ENCODE data around the gene IMPA2. TPM values are rescaled to one million over a fixed set of nuclear protein-coding genes. Genes with fewer than 3 reads are reported as not detected.

IMPA2 gene
- total RNA-seq, 2 donors from 2014 or later: 8.4 to 26.6 TPM

GRCh38 chr18:12009581-12010140 lies 28.4 kb downstream of the IMPA2 start:
- no peak for TF ChIP-seq CTCF (IDR thresholded peaks at IDR 0.05)
- Histone ChIP-seq H3K4me1 (ENCODE audit: control insufficient read depth in 1 of 2, low read depth in 2 of 2) (no peaks in the 10 kb centered on the region), H3K27ac (no peak overlapping the region), H3K27me3 (replicated peaks; ENCODE audit: insufficient read depth) (no peaks in the 10 kb centered on the region), H3K36me3 (peaks cover 6% of the 10 kb centered on the region), H3K4me3 (no peak overlapping the region), H3K9me3 (no peaks in the 10 kb centered on the region)
- ATAC-seq (ENCODE audit: insufficient number of reproducible peaks, low FRiP score, low read depth) (no peak), DNase-seq (ENCODE audit: low spot score) (no peak)

- H3K4me1 ChIP-seq (ENCODE audit: control insufficient read depth in 1 of 2, low read depth in 2 of 2): no peaks in the 10 kb centered on the region
- no peaks in the 10 kb centered on the region for H3K9me3 ChIP-seq
- H3K4me3 ChIP-seq: no peak overlapping the region
- peaks cover 6% of the 10 kb centered on the region for H3K36me3 ChIP-seq
- H3K27ac ChIP-seq: no peak overlapping the region
- TF ChIP-seq CTCF (IDR thresholded peaks at IDR 0.05): no peak
- DNase-seq (ENCODE audit: low spot score): no peak
- H3K27me3 ChIP-seq (replicated peaks; ENCODE audit: insufficient read depth): no peaks in the 10 kb centered on the region
- ATAC-seq (ENCODE audit: insufficient number of reproducible peaks, low FRiP score, low read depth): no peak
These were observed 29.0 kb downstream of the IMPA2 start for GRCh38 chr18:12010187-12010802.

GRCh38 chr18:12011199-12011956 lies 30.1 kb downstream of the IMPA2 start:
- ATAC-seq (ENCODE audit: insufficient number of reproducible peaks, low FRiP score, low read depth) (no peak), DNase-seq (ENCODE audit: low spot score) (no peak)
- no peak overlapping the region for H3K27ac ChIP-seq
- no peak for TF ChIP-seq CTCF (IDR thresholded peaks at IDR 0.05)
- no peaks in the 10 kb centered on the region for H3K9me3 ChIP-seq
- H3K27me3 ChIP-seq (replicated peaks; ENCODE audit: insufficient read depth): no peaks in the 10 kb centered on the region
- no peak overlapping the region for H3K4me3 ChIP-seq
- no peaks in the 10 kb centered on the region for H3K4me1 ChIP-seq (ENCODE audit: control insufficient read depth in 1 of 2, low read depth in 2 of 2)
- peaks cover 6% of the 10 kb centered on the region for H3K36me3 ChIP-seq

GRCh38 chr18:12011957-12012549 lies 30.7 kb downstream of the IMPA2 start:
- H3K9me3 ChIP-seq: no peaks in the 10 kb centered on the region
- no peak overlapping the region for H3K4me3 ChIP-seq
- H3K4me1 ChIP-seq (ENCODE audit: control insufficient read depth in 1 of 2, low read depth in 2 of 2): no peaks in the 10 kb centered on the region
- H3K27me3 ChIP-seq (replicated peaks; ENCODE audit: insufficient read depth): no peaks in the 10 kb centered on the region
- DNase-seq (ENCODE audit: low spot score): no peak
- no peak overlapping the region for H3K27ac ChIP-seq
- no peak for TF ChIP-seq CTCF (IDR thresholded peaks at IDR 0.05)
- ATAC-seq (ENCODE audit: insufficient number of reproducible peaks, low FRiP score, low read depth): no peak
- H3K36me3 ChIP-seq: peaks cover 6% of the 10 kb centered on the region

- H3K4me1 ChIP-seq (ENCODE audit: control insufficient read depth in 1 of 2, low read depth in 2 of 2): no peaks in the 10 kb centered on the region
- H3K4me3 ChIP-seq: no peak overlapping the region
- TF ChIP-seq CTCF (IDR thresholded peaks at IDR 0.05): no peak
- DNase-seq (ENCODE audit: low spot score): no peak
- H3K9me3 ChIP-seq: no peaks in the 10 kb centered on the region
- no peak overlapping the region for H3K27ac ChIP-seq
- H3K27me3 ChIP-seq (replicated peaks; ENCODE audit: insufficient read depth): no peaks in the 10 kb centered on the region
- ATAC-seq (ENCODE audit: insufficient number of reproducible peaks, low FRiP score, low read depth): no peak
- H3K36me3 ChIP-seq: peaks cover 6% of the 10 kb centered on the region
These were observed 31.4 kb downstream of the IMPA2 start for GRCh38 chr18:12012697-12013096.

Data from thoracic aorta (tissue), 2 donors.